IMR-90 (cell line): Measurements from ENCODE around the gene ACTR10. TPM values are rescaled to one million over a fixed set of nuclear protein-coding genes. Genes with fewer than 3 reads are reported as not detected.
A peak's percentile ranks its signal among the peaks of the same experiment; 100 is the strongest.

Experiments
- ATAC-seq: fragments of 200-7000 bp; cut with Tn5 transposase; 2 replicates; pipeline ENCODE4 v1.9.1; 2020; ENCODE audit warnings: low read depth, mild to moderate bottlenecking, moderate library complexity
- BruUV-seq: library from RNA; stranded (reverse); fragments of 400-500 nt; replicated peaks from 2 replicates; lab custom pipeline; 2021; lab: Mats Ljungman, UMichigan
- CTCF ChIA-PET: fragments of 300-600 bp; formaldehyde crosslinking; extraction: SDS; loops from one replicate; lab custom pipeline; 2021; ENCODE audit warnings: antibody characterized with exemption; lab: Yijun Ruan, JAX
- POLR2A ChIA-PET: fragments of 300-600 bp; sonication (Branson Sonifier 250); formaldehyde crosslinking; loops from one replicate; lab custom pipeline; 2022; ENCODE audit warnings: antibody characterized with exemption; ENCODE audit not compliant: unreplicated experiment; lab: Charles Lee
- DNase-seq: peaks from one replicate; pipeline ENCODE4 v3.0.0; 2013
- H2AFZ ChIP-seq: replicated peaks from 2 replicates; pipeline ENCODE3; 2013; ENCODE audit warnings: low read length, mild to moderate bottlenecking; ENCODE audit not compliant: poor library complexity
- H2AK5ac ChIP-seq: 2 replicates; pipeline ENCODE4 v1.6.1; 2013; ENCODE audit warnings: low read depth, low read length, inconsistent platforms
- H2AK9ac ChIP-seq: replicated peaks from 2 replicates; pipeline ENCODE3; 2013; ENCODE audit warnings: mild to moderate bottlenecking, low read depth, low read length, moderate library complexity; ENCODE audit not compliant: poor library complexity
- H2BK120ac ChIP-seq: 2 replicates; pipeline ENCODE4 v1.6.1; 2013; ENCODE audit warnings: low read depth, low read length, inconsistent platforms
- H2BK15ac ChIP-seq: 3 replicates; pipeline ENCODE4 v1.6.1; 2013; ENCODE audit warnings: low read depth, low read length, inconsistent platforms
- H2BK20ac ChIP-seq: 2 replicates; pipeline ENCODE4 v1.6.1; 2013; ENCODE audit warnings: low read depth, mild to moderate bottlenecking, inconsistent platforms, low read length, moderate library complexity
- H2BK5ac ChIP-seq: 2 replicates; pipeline ENCODE4 v1.6.1; 2013; ENCODE audit warnings: mild to moderate bottlenecking, low read depth, low read length, inconsistent platforms; ENCODE audit not compliant: poor library complexity, severe bottlenecking
- H3K14ac ChIP-seq: replicated peaks from 2 replicates; pipeline ENCODE4 v1.6.1; 2013; ENCODE audit warnings: low read depth, low read length, inconsistent platforms
- H3K18ac ChIP-seq: 2 replicates; pipeline ENCODE4 v1.6.1; 2013; ENCODE audit warnings: low read depth, low read length, control low read depth
- H3K23ac ChIP-seq: 2 replicates; pipeline ENCODE4 v1.6.1; 2013; ENCODE audit warnings: low read depth, low read length, inconsistent platforms
- H3K27ac ChIP-seq: 2 replicates; pipeline ENCODE4 v1.5.1; 2013; ENCODE audit warnings: mild to moderate bottlenecking, control low read depth, low read length; ENCODE audit not compliant: insufficient read depth
- H3K27me3 ChIP-seq: 2 replicates; pipeline ENCODE4 v1.6.1; 2013; ENCODE audit warnings: low read length; ENCODE audit not compliant: control insufficient read depth, insufficient read depth
- H3K36me3 ChIP-seq: 2 replicates; pipeline ENCODE4 v1.6.1; 2013; ENCODE audit warnings: low read length, mixed read lengths; ENCODE audit not compliant: control insufficient read depth, insufficient read depth
- H3K4ac ChIP-seq: 2 replicates; pipeline ENCODE4 v1.6.1; 2013; ENCODE audit warnings: low read depth, low read length, inconsistent platforms
- H3K4me1 ChIP-seq: 2 replicates; pipeline ENCODE4 v1.6.1; 2013; ENCODE audit warnings: low read length, mixed read lengths; ENCODE audit not compliant: control insufficient read depth, insufficient read depth
- H3K4me2 ChIP-seq: 2 replicates; pipeline ENCODE4 v1.6.1; 2013; ENCODE audit warnings: low read depth, mild to moderate bottlenecking, control low read depth, low read length, moderate library complexity
- H3K4me3 ChIP-seq: 2 replicates; pipeline ENCODE4 v1.5.1; 2013; ENCODE audit warnings: low read depth, mild to moderate bottlenecking, control low read depth, low read length, moderate library complexity; ENCODE audit not compliant: insufficient read depth
- H3K56ac ChIP-seq: 2 replicates; pipeline ENCODE4 v1.6.1; 2013; ENCODE audit warnings: low read length, inconsistent platforms; ENCODE audit not compliant: insufficient read depth; ENCODE audit errors: extremely low read depth
- H3K79me1 ChIP-seq, 2 experiments: 2 replicates each; pipeline ENCODE4 v1.6.1; 2013; ENCODE audit warnings: low read length in 2 of 2, inconsistent platforms in 1 of 2, low read depth in 1 of 2
- H3K9ac ChIP-seq: 2 replicates; pipeline ENCODE4 v1.6.1; 2013; ENCODE audit warnings: low read depth, low read length, control low read depth
- H3K9me1 ChIP-seq: 2 replicates; pipeline ENCODE4 v1.6.1; 2013; ENCODE audit warnings: low read length, inconsistent platforms; ENCODE audit not compliant: insufficient read depth
- H3K9me3 ChIP-seq: 2 replicates; pipeline ENCODE4 v1.6.1; 2013; ENCODE audit warnings: low read length; ENCODE audit not compliant: control insufficient read depth, insufficient read depth
- H4K20me1 ChIP-seq: 2 replicates; pipeline ENCODE4 v1.6.1; 2013; ENCODE audit warnings: low read length, inconsistent platforms; ENCODE audit not compliant: insufficient read depth
- H4K5ac ChIP-seq: 2 replicates; pipeline ENCODE4 v1.6.1; 2013; ENCODE audit warnings: mild to moderate bottlenecking, low read depth, low read length, control low read depth
- H4K8ac ChIP-seq, 2 experiments: 2 replicates each; pipeline ENCODE4 v1.6.1; 2013; ENCODE audit warnings: low read depth in 2 of 2, low read length in 2 of 2, control low read depth in 1 of 2, inconsistent platforms in 1 of 2
- H4K91ac ChIP-seq: 2 replicates; pipeline ENCODE4 v1.6.1; 2013; ENCODE audit warnings: low read depth, low read length, inconsistent platforms; ENCODE audit not compliant: insufficient read depth
- BHLHE40 ChIP-seq: fragments of 150-350 bp; IDR thresholded peaks from 2 replicates; pipeline ENCODE4 v1.6.1; 2016; ENCODE audit warnings: mild to moderate bottlenecking, low read depth, low read length
- CEBPB ChIP-seq: IDR thresholded peaks from 2 replicates; pipeline ENCODE4 v1.6.1; 2012; ENCODE audit warnings: low read depth, low read length, improper control_type of control experiment
- CHD1 ChIP-seq: IDR thresholded peaks from 2 replicates; pipeline ENCODE4 v1.6.1; 2012; ENCODE audit warnings: low read depth, low read length, improper control_type of control experiment
- FOS ChIP-seq: fragments of 150-350 bp; IDR thresholded peaks from 2 replicates; pipeline ENCODE4 v1.6.1; 2016; ENCODE audit warnings: low read depth, low read length
- MAZ ChIP-seq: IDR thresholded peaks from 2 replicates; pipeline ENCODE4 v1.6.1; 2012; ENCODE audit warnings: low read depth, mild to moderate bottlenecking, low read length, improper control_type of control experiment, moderate library complexity, borderline replicate concordance
- MXI1 ChIP-seq: IDR thresholded peaks from 2 replicates; pipeline ENCODE4 v1.6.1; 2012; ENCODE audit warnings: low read depth, mild to moderate bottlenecking, low read length, moderate library complexity, borderline replicate concordance
- NFE2L2 ChIP-seq: fragments of 150-350 bp; IDR thresholded peaks from 2 replicates; pipeline ENCODE4 v1.6.1; 2016; ENCODE audit warnings: low read depth, mild to moderate bottlenecking, low read length
- POLR2A ChIP-seq: IDR thresholded peaks from 2 replicates; pipeline ENCODE4 v1.6.1; 2012; ENCODE audit warnings: mild to moderate bottlenecking, low read depth, low read length
- RAD21 ChIP-seq: IDR thresholded peaks from 2 replicates; pipeline ENCODE4 v1.6.1; 2012; ENCODE audit warnings: low read length, improper control_type of control experiment
- RFX5 ChIP-seq: IDR thresholded peaks from 2 replicates; pipeline ENCODE4 v1.8.0; 2012; ENCODE audit warnings: low read depth, mild to moderate bottlenecking, low read length, moderate library complexity
- SMC3 ChIP-seq: fragments of 150-350 bp; IDR thresholded peaks from 2 replicates; pipeline ENCODE4 v1.6.1; 2016; ENCODE audit warnings: low read depth, mild to moderate bottlenecking, antibody characterized with exemption, low read length, moderate library complexity
- WGBS, 2 experiments: methylation state at CpG; one replicate each; pipeline versions ENCODE4 v1.1.5 to v1.1.7; 2013; ENCODE audit warnings: missing lambda C conversion rate in 2 of 2; ENCODE audit not compliant: insufficient read length in 1 of 2; ENCODE audit errors: extremely low coverage in 2 of 2; 5-methylcytosine and 5-hydroxymethylcytosine counted together
- dilution Hi-C: fragments of 300-500 bp; cut with HindIII; formaldehyde crosslinking; loops from one replicate; pipeline ENCODE4 v1.14.3; 2018; ENCODE audit warnings: low sequenced_read_pairs; ENCODE audit not compliant: unreplicated experiment
- in situ Hi-C: fragments of 300-500 bp; cut with MboI; formaldehyde crosslinking; loops from 3 replicates; pipeline ENCODE4 v1.14.3; 2019; ENCODE audit warnings: low sequenced_read_pairs, inconsistent platforms, mixed read lengths
- intact Hi-C: fragments of 100-400 bp; cut with micrococcal nuclease; formaldehyde crosslinking; loops from 2 replicates; pipeline ENCODE4 v1.10.0; 2022
- polyA plus RNA-seq, 3 experiments: library from polyadenylated mRNA; depleted of rRNA; stranded (reverse); fragments of >200 nt; gene quantifications; 2 replicates each; pipeline ENCODE4 v1.2.3, GENCODE V29; 2012; ENCODE audit warnings: low replicate concordance in 1 of 3
- total RNA-seq: library from RNA; depleted of rRNA; stranded (reverse); fragments of >200 nt; gene quantifications from 2 replicates; pipeline ENCODE4 v1.2.3, GENCODE V29; 2012
- TF ChIP-seq, protein P1 (sequence below): conservative IDR thresholded peaks from 2 replicates; pipeline ENCODE4 v1.5.1; 2012; ENCODE audit warnings: mild to moderate bottlenecking, low read depth, low read length, improper control_type of control experiment

Gene ACTR10
- total and polyA plus RNA-seq, 2 of the 4 experiments (the other 2 are of a cell fraction): 71.0 to 71.7 TPM

DNA sequence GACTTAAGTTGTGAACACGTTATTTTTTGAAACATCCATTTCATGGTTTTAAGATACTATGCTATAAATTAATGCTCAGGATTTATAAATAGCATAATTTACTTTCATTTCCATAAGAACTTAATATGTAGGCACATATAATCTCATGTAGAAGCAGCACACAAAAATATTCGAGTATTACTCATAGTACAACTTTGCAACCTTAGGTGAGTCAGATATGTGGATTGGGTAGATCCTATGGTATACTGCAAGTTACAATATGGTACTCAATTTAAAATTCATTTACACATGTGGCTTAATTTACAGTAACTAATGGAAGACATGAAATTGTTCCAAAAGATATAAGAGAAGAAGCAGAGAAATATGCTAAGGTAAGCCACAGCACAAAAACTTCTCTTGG lies 70.7 kb downstream of the ACTR10 start:
- H4K91ac ChIP-seq: no peak overlapping the region
- no peaks in the 10 kb centered on the region for H3K4me1 ChIP-seq
- H4K8ac ChIP-seq: no peak overlapping the region
- BruUV-seq: no TSS peak
- in situ Hi-C loops (no loop called here), dilution Hi-C loops (no loop called here), intact Hi-C loops (no loop called here)
- no peak overlapping the region for H2BK15ac ChIP-seq
- peak; percentile 67 for DNase-seq
- ChIA-PET CTCF (no interaction called here), POLR2A (no interaction called here)
- H3K27me3 ChIP-seq: no peaks in the 10 kb centered on the region
- H4K5ac ChIP-seq: no peak overlapping the region
- peaks cover 7 to 37% of the 10 kb centered on the region in 2 experiments; a peak in 3 of 4 replicates for H3K79me1 ChIP-seq
- WGBS, 2 experiments: no CpG with 5 or more reads among the region's 2 CpGs
- H2BK20ac ChIP-seq: no peak overlapping the region
- no peaks in the 10 kb centered on the region for H3K9me1 ChIP-seq
- no peak overlapping the region for H3K14ac ChIP-seq
- H3K4me3 ChIP-seq: no peak overlapping the region
- H3K27ac ChIP-seq: no peak overlapping the region
- peaks cover 44% of the 10 kb centered on the region for H3K36me3 ChIP-seq
- H2BK5ac ChIP-seq: no peak overlapping the region
- no peak overlapping the region for H2AFZ ChIP-seq
- no peak overlapping the region for H2AK5ac ChIP-seq
- no peak overlapping the region for H3K9ac ChIP-seq
- H4K20me1 ChIP-seq: peaks cover 26% of the 10 kb centered on the region
- H3K4ac ChIP-seq: no peak overlapping the region
- ATAC-seq: peak; percentile 57; the same call in 1 of the 2 replicates
- no peak overlapping the region for H3K56ac ChIP-seq
- no peaks in the 10 kb centered on the region for H3K9me3 ChIP-seq
- no peak overlapping the region for H3K4me2 ChIP-seq
- H2BK120ac ChIP-seq: no peak overlapping the region
- no peak overlapping the region for H3K23ac ChIP-seq
- TF ChIP-seq, protein P1, sequence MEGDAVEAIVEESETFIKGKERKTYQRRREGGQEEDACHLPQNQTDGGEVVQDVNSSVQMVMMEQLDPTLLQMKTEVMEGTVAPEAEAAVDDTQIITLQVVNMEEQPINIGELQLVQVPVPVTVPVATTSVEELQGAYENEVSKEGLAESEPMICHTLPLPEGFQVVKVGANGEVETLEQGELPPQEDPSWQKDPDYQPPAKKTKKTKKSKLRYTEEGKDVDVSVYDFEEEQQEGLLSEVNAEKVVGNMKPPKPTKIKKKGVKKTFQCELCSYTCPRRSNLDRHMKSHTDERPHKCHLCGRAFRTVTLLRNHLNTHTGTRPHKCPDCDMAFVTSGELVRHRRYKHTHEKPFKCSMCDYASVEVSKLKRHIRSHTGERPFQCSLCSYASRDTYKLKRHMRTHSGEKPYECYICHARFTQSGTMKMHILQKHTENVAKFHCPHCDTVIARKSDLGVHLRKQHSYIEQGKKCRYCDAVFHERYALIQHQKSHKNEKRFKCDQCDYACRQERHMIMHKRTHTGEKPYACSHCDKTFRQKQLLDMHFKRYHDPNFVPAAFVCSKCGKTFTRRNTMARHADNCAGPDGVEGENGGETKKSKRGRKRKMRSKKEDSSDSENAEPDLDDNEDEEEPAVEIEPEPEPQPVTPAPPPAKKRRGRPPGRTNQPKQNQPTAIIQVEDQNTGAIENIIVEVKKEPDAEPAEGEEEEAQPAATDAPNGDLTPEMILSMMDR: no peak
- TF ChIP-seq MXI1 (no peak), SMC3 (no peak), CEBPB (0 out of 2 replicates have a peak, but pooled peaks have one; percentile 13), RAD21 (no peak), BHLHE40 (no peak), POLR2A (no peak), RFX5 (no peak), MAZ (no peak), NFE2L2 (no peak), FOS (0 out of 2 replicates have a peak, but pooled peaks have one; percentile 34), CHD1 (no peak)
- no peak overlapping the region for H2AK9ac ChIP-seq
- no peak overlapping the region for H3K18ac ChIP-seq
